Endothelial cell of umbilical vein (primary cell): Measurements from ENCODE around the gene MUC20. TPM values are rescaled to one million over a fixed set of nuclear protein-coding genes. Genes with fewer than 3 reads are reported as not detected.
"Not testable (repeated sequence)": the region's sequence is repeated elsewhere in the genome, so short reads cannot be mapped to it uniquely, and the experiment has no call there.

Source experiments
- BruUV-seq: library from RNA; stranded (reverse); fragments of 400-500 nt; replicated peaks from 2 replicates; lab custom pipeline; 2021; lab: Mats Ljungman, UMichigan
- CTCF ChIA-PET: fragments of 300-600, 350-600 bp; sonication (Branson Sonifier 250); formaldehyde crosslinking; loops from one replicate; lab custom pipeline; 2021; ENCODE audit warnings: antibody characterized with exemption, inconsistent platforms; lab: Charles Lee
- POLR2A ChIA-PET: fragments of 300-600, 350-600 bp; sonication (Branson Sonifier 250); formaldehyde crosslinking; loops from one replicate; lab custom pipeline; 2021; ENCODE audit warnings: antibody characterized with exemption, inconsistent platforms; lab: Charles Lee
- DNase-seq: peaks from one replicate; pipeline ENCODE4 v3.0.0-alpha.2; 2011; ENCODE audit warnings: low read depth, low spot score
- FAIRE-seq: peaks from 2 replicates; lab custom pipeline; 2011; peaks lifted over from hg19 to GRCh38; lab: Jason Lieb, UNC
- H2AFZ ChIP-seq: 2 replicates; pipeline ENCODE4 v1.6.0; 2012; ENCODE audit warnings: low read depth, low read length, control low read depth, inconsistent platforms
- H3K27ac ChIP-seq: 2 replicates; pipeline ENCODE4 v1.5.1; 2011; ENCODE audit warnings: low read depth, mild to moderate bottlenecking, control low read depth, low read length, moderate library complexity; ENCODE audit not compliant: insufficient read depth
- H3K27me3 ChIP-seq, 2 experiments: 2 replicates each; pipeline versions ENCODE4 v1.6.0 to v1.6.1; 2011; ENCODE audit warnings: low read length in 2 of 2, mixed read lengths in 1 of 2; ENCODE audit not compliant: control insufficient read depth in 2 of 2, insufficient read depth in 2 of 2
- H3K36me3 ChIP-seq, 2 experiments: 2 replicates in 1 of 2; 3 replicates in 1 of 2; pipeline ENCODE4 v1.5.1; 2011; ENCODE audit warnings: low read length in 2 of 2, mild to moderate bottlenecking in 1 of 2, moderate library complexity in 1 of 2; ENCODE audit not compliant: control insufficient read depth in 2 of 2, insufficient read depth in 2 of 2; ENCODE audit errors: extremely low read depth in 1 of 2
- H3K4me1 ChIP-seq: 3 replicates; pipeline ENCODE4 v1.5.1; 2011; ENCODE audit warnings: mild to moderate bottlenecking, low read length; ENCODE audit not compliant: control insufficient read depth, insufficient read depth; ENCODE audit errors: extremely low read depth
- H3K4me2 ChIP-seq: 2 replicates; pipeline ENCODE4 v1.6.1; 2011; ENCODE audit warnings: low read length, control low read depth, mixed read lengths; ENCODE audit not compliant: insufficient read depth
- H3K4me3 ChIP-seq, 3 experiments: fragments of 200-600 bp in 1 of 3; sonication (generic), shearing (Covaris generic) in 1 of 3; replicated peaks in 1 of 3; 2 replicates each; pipeline ENCODE4 v1.5.1; 2011 to 2016; ENCODE audit warnings: control low read depth in 3 of 3, low read length in 3 of 3, mild to moderate bottlenecking in 2 of 3, inconsistent platforms in 1 of 3, low read depth in 1 of 3, moderate library complexity in 1 of 3; ENCODE audit not compliant: insufficient read depth in 1 of 3
- H3K79me2 ChIP-seq: 2 replicates; pipeline ENCODE4 v1.6.0; 2012; ENCODE audit warnings: low read length, inconsistent platforms; ENCODE audit not compliant: control insufficient read depth, insufficient read depth
- H3K9ac ChIP-seq: replicated peaks from 2 replicates; pipeline ENCODE3; 2011; ENCODE audit warnings: low read length, control low read depth; ENCODE audit not compliant: insufficient read depth; ENCODE audit errors: extremely low read depth
- H3K9me1 ChIP-seq: replicated peaks from 3 replicates; pipeline ENCODE4 v1.6.0; 2011; ENCODE audit warnings: mild to moderate bottlenecking, low read length; ENCODE audit not compliant: control insufficient read depth, insufficient read depth; ENCODE audit errors: extremely low read depth
- H3K9me3 ChIP-seq: replicated peaks from 2 replicates; pipeline ENCODE4 v1.5.1; 2012; ENCODE audit warnings: low read length, inconsistent platforms; ENCODE audit not compliant: control insufficient read depth, insufficient read depth
- H4K20me1 ChIP-seq: replicated peaks from 2 replicates; pipeline ENCODE3; 2011; ENCODE audit warnings: mild to moderate bottlenecking, low read length; ENCODE audit not compliant: control insufficient read depth, insufficient read depth; ENCODE audit errors: extremely low read depth
- dilution Hi-C: fragments of 300-500 bp; cut with MboI; formaldehyde crosslinking; loops from one replicate; pipeline ENCODE4 v1.15.0; 2019; ENCODE audit warnings: low sequenced_read_pairs; ENCODE audit not compliant: extremely low pct_ligation_motif_present
- intact Hi-C: fragments of 100-400 bp; cut with micrococcal nuclease; formaldehyde crosslinking; loops from one replicate; pipeline ENCODE4 v1.10.0; 2022
- microRNA counts: library from miRNA; unstranded; fragments of <30 nt; microRNA quantifications from one replicate; lab custom pipeline; 2016
- microRNA-seq: library from miRNA; unstranded; fragments of <30 nt; microRNA quantifications from one replicate; pipeline ENCODE4 v1.2.0, GENCODE V29; 2021; ENCODE audit warnings: borderline number of aligned reads, borderline replicate concordance
- polyA plus RNA-seq, 4 experiments: library from polyadenylated mRNA; depleted of rRNA in 3 of 4; stranded (reverse) in 3 of 4; unstranded in 1 of 4; fragments of >200 nt; gene quantifications; 2 replicates each; pipeline versions ENCODE4 v1.2.1 to v1.2.3, GENCODE V29; 2011 to 2012; ENCODE audit warnings: missing spikeins in 1 of 4
- small RNA-seq: library from RNA; depleted of rRNA; stranded (forward); fragments of <200 nt; gene quantifications from one replicate; pipeline ENCODE3, GENCODE V24; 2012; ENCODE audit warnings: low replicate concordance, low read depth; ENCODE audit not compliant: insufficient read depth, insufficient read length
- total RNA-seq: library from RNA; stranded (reverse); gene quantifications from 2 replicates; pipeline ENCODE4 v1.2.3, GENCODE V29; 2021

The MUC20 gene
- total and polyA plus RNA-seq, 2 donors (not counting 3 experiments of a cell fraction or from before 2014, with no cell fraction given), result 0.62 TPM; not detected in 1

GRCh38 chr3:195781236-195781635 lies 60.5 kb downstream of the MUC20 start:
- H3K36me3 ChIP-seq, BruUV-seq, H3K9ac ChIP-seq, H3K4me2 ChIP-seq, DNase-seq, H4K20me1 ChIP-seq, H3K4me3 ChIP-seq, intact Hi-C loops, H3K4me1 ChIP-seq, H3K79me2 ChIP-seq, H3K9me3 ChIP-seq, CTCF ChIA-PET, H3K9me1 ChIP-seq, FAIRE-seq, dilution Hi-C loops, H3K27me3 ChIP-seq, POLR2A ChIA-PET, H2AFZ ChIP-seq, H3K27ac ChIP-seq: not testable (repeated sequence)

MicroRNAs encoded within 50 kb of the gene (microRNA counts, 767-probe panel; counts per million panel counts)
- 723 counts per million, percentile 96 among the panel's probes with 10 or more counts for microRNA hsa-miR-570-3p (lab: Ali Mortazavi, UCI)

Small RNA genes lying within 50 kb of the gene (microRNA-seq; reads per million reads assigned to microRNA genes)
- gene MIR570, result not detected

Small RNA genes lying within 50 kb of the gene (small RNA-seq; reads per million reads assigned to genes)
- not detected for gene MIR570

Other genes with a start within 250 kb of the MUC20 start
- gene PPP1R2, start 177.7 kb upstream of the MUC20 start, total RNA-seq, result 36.2 and 37.3 TPM in 2 replicates
- 18.1 and 19.9 TPM in 2 replicates for gene PPP1R2, start 177.7 kb upstream of the MUC20 start, polyA plus RNA-seq
- gene APOD, start 137.0 kb upstream of the MUC20 start, total RNA-seq, result 1.8 and 2.9 TPM in 2 replicates
- gene APOD, start 137.0 kb upstream of the MUC20 start, polyA plus RNA-seq, result 2.2 and 3.1 TPM in 2 replicates
- not detected in 2 replicates for gene MUC4, start 91.0 kb downstream of the MUC20 start, total RNA-seq
- gene MUC4, start 91.0 kb downstream of the MUC20 start, polyA plus RNA-seq, result 0.04 and 0.06 TPM in 2 replicates
- 71.6 and 77.0 TPM in 2 replicates for gene TNK2, start 187.6 kb downstream of the MUC20 start, total RNA-seq
- gene TNK2, start 187.6 kb downstream of the MUC20 start, polyA plus RNA-seq, result 18.6 and 23.1 TPM in 2 replicates